ENCODE data around the gene TMTC2. TPM values are rescaled to one million over a fixed set of nuclear protein-coding genes. Genes with fewer than 3 reads are reported as not detected.

The TMTC2 gene
- total RNA-seq, 1 experiment from 2014 or later = 0.58 TPM

- peak; percentile 94 for DNase-seq (ENCODE audit: low spot score)
- in situ Hi-C loops (cut with HindIII; ENCODE audit: low sequenced_read_pairs) = no loop called here
Observed at GRCh38 chr12:82910246-82910893, 223.7 kb downstream of the TMTC2 start.

GRCh38 chr12:82912406-82912805 is 225.7 kb downstream of the TMTC2 start:
- in situ Hi-C loops (cut with HindIII; ENCODE audit: low sequenced_read_pairs) = no loop called here
- DNase-seq (ENCODE audit: low spot score) = no peak

GRCh38 chr12:82919388-82920054 is 232.8 kb downstream of the TMTC2 start:
- no peak for DNase-seq (ENCODE audit: low spot score)
- in situ Hi-C loops (cut with HindIII; ENCODE audit: low sequenced_read_pairs) = no loop called here

- DNase-seq (ENCODE audit: low spot score) = no peak
- in situ Hi-C loops (cut with HindIII; ENCODE audit: low sequenced_read_pairs) = no loop called here
Observed at GRCh38 chr12:82923935-82924334, 237.2 kb downstream of the TMTC2 start.

GRCh38 chr12:82926630-82927029 is 239.9 kb downstream of the TMTC2 start:
- in situ Hi-C loops (cut with HindIII; ENCODE audit: low sequenced_read_pairs) = no loop called here
- no peak for DNase-seq (ENCODE audit: low spot score)

- in situ Hi-C loops (cut with HindIII; ENCODE audit: low sequenced_read_pairs) = no loop called here
- DNase-seq (ENCODE audit: low spot score) = no peak
Observed at GRCh38 chr12:82930301-82930700, 243.6 kb downstream of the TMTC2 start.

GRCh38 chr12:82931349-82932116 is 244.8 kb downstream of the TMTC2 start:
- in situ Hi-C loops (cut with HindIII; ENCODE audit: low sequenced_read_pairs) = no loop called here

GRCh38 chr12:82937151-82937550 is 250.4 kb downstream of the TMTC2 start:
- DNase-seq (ENCODE audit: low spot score) = no peak
- in situ Hi-C loops (cut with HindIII; ENCODE audit: low sequenced_read_pairs) = no loop called here

More at GRCh38 chr12:82931349-82932116, 244.8 kb downstream of the TMTC2 start:
- no peak for DNase-seq (ENCODE audit: low spot score)

GRCh38 chr12:82942521-82942920 is 255.8 kb downstream of the TMTC2 start:
- no peak for DNase-seq (ENCODE audit: low spot score)

GRCh38 chr12:82942991-82943401 is 256.3 kb downstream of the TMTC2 start:
- no peak for DNase-seq (ENCODE audit: low spot score)
- in situ Hi-C loops (cut with HindIII; ENCODE audit: low sequenced_read_pairs) = no loop called here

More at GRCh38 chr12:82942521-82942920, 255.8 kb downstream of the TMTC2 start:
- in situ Hi-C loops (cut with HindIII; ENCODE audit: low sequenced_read_pairs) = no loop called here

GRCh38 chr12:82948491-82948890 is 261.8 kb downstream of the TMTC2 start:
- in situ Hi-C loops (cut with HindIII; ENCODE audit: low sequenced_read_pairs) = no loop called here
- DNase-seq (ENCODE audit: low spot score) = no peak

- in situ Hi-C loops (cut with HindIII; ENCODE audit: low sequenced_read_pairs) = no loop called here
- no peak for DNase-seq (ENCODE audit: low spot score)
Observed at GRCh38 chr12:82950356-82950755, 263.6 kb downstream of the TMTC2 start.

- no peak for DNase-seq (ENCODE audit: low spot score)
- in situ Hi-C loops (cut with HindIII; ENCODE audit: low sequenced_read_pairs) = no loop called here
Observed at GRCh38 chr12:82952946-82953345, 266.2 kb downstream of the TMTC2 start.

- in situ Hi-C loops (cut with HindIII; ENCODE audit: low sequenced_read_pairs) = no loop called here
- no peak for DNase-seq (ENCODE audit: low spot score)
Observed at GRCh38 chr12:82953397-82953796, 266.7 kb downstream of the TMTC2 start.

- in situ Hi-C loops (cut with HindIII; ENCODE audit: low sequenced_read_pairs) = no loop called here
- DNase-seq (ENCODE audit: low spot score) = no peak
Observed at GRCh38 chr12:82954064-82954463, 267.4 kb downstream of the TMTC2 start.

- in situ Hi-C loops (cut with HindIII; ENCODE audit: low sequenced_read_pairs) = no loop called here
- no peak for DNase-seq (ENCODE audit: low spot score)
Observed at GRCh38 chr12:82954572-82954971, 267.9 kb downstream of the TMTC2 start.

- peak; percentile 38 for DNase-seq (ENCODE audit: low spot score)
- in situ Hi-C loops (cut with HindIII; ENCODE audit: low sequenced_read_pairs) = no loop called here
Observed at GRCh38 chr12:82955043-82955442, 268.3 kb downstream of the TMTC2 start.

- in situ Hi-C loops (cut with HindIII; ENCODE audit: low sequenced_read_pairs) = no loop called here
- no peak for DNase-seq (ENCODE audit: low spot score)
Observed at GRCh38 chr12:82958966-82959365, 272.3 kb downstream of the TMTC2 start.

GRCh38 chr12:82959821-82960220 is 273.1 kb downstream of the TMTC2 start:
- in situ Hi-C loops (cut with HindIII; ENCODE audit: low sequenced_read_pairs) = no loop called here

GRCh38 chr12:82961835-82962234 is 275.1 kb downstream of the TMTC2 start:
- DNase-seq (ENCODE audit: low spot score) = no peak
- in situ Hi-C loops (cut with HindIII; ENCODE audit: low sequenced_read_pairs) = no loop called here

More at GRCh38 chr12:82959821-82960220, 273.1 kb downstream of the TMTC2 start:
- no peak for DNase-seq (ENCODE audit: low spot score)
